Measurements from ENCODE around the gene MICAL3.

MICAL3 gene

GRCh38 chr22:17804331-17805080, 219.9 kb downstream of the MICAL3 start:
- DNase-seq: no peak

GRCh38 chr22:17803609-17804270, 220.6 kb downstream of the MICAL3 start:
- no peak for DNase-seq

- no peak for DNase-seq
Observed at GRCh38 chr22:17802822-17803221, 221.5 kb downstream of the MICAL3 start.

- DNase-seq: no peak
Observed at GRCh38 chr22:17802411-17802810, 221.9 kb downstream of the MICAL3 start.

- DNase-seq: no peak
Observed at GRCh38 chr22:17797721-17798559, 226.4 kb downstream of the MICAL3 start.

- DNase-seq: no peak
Observed at GRCh38 chr22:17796695-17797094, 227.7 kb downstream of the MICAL3 start.

- DNase-seq: no peak
Observed at GRCh38 chr22:17795661-17796548, 228.5 kb downstream of the MICAL3 start.

GRCh38 chr22:17794726-17795542, 229.4 kb downstream of the MICAL3 start:
- DNase-seq: no peak

- no peak for DNase-seq
Observed at GRCh38 chr22:17792854-17793434, 231.4 kb downstream of the MICAL3 start.

GRCh38 chr22:17792299-17792698, 232.1 kb downstream of the MICAL3 start:
- DNase-seq: no peak

GRCh38 chr22:17791196-17791595, 233.2 kb downstream of the MICAL3 start:
- no peak for DNase-seq

- DNase-seq: no peak
Observed at GRCh38 chr22:17789379-17790200, 234.8 kb downstream of the MICAL3 start.

GRCh38 chr22:17788528-17789378, 235.6 kb downstream of the MICAL3 start:
- DNase-seq: no peak

- DNase-seq: no peak
Observed at GRCh38 chr22:17787716-17788330, 236.5 kb downstream of the MICAL3 start.

- no peak for DNase-seq
Observed at GRCh38 chr22:17787241-17787640, 237.1 kb downstream of the MICAL3 start.

GRCh38 chr22:17786435-17787161, 237.8 kb downstream of the MICAL3 start:
- peak; percentile 69 for DNase-seq

- no peak for DNase-seq
Observed at GRCh38 chr22:17785185-17786184, 238.9 kb downstream of the MICAL3 start.

All from femur (tissue), 1 donor.